ENCODE data around the gene ERGIC1.

The ERGIC1 gene

GRCh38 chr5:172915514-172915913, 81.5 kb downstream of the ERGIC1 start:
- in situ Hi-C loops (cut with MboI; ENCODE audit: low sequenced_read_pairs): no loop called here

DNA sequence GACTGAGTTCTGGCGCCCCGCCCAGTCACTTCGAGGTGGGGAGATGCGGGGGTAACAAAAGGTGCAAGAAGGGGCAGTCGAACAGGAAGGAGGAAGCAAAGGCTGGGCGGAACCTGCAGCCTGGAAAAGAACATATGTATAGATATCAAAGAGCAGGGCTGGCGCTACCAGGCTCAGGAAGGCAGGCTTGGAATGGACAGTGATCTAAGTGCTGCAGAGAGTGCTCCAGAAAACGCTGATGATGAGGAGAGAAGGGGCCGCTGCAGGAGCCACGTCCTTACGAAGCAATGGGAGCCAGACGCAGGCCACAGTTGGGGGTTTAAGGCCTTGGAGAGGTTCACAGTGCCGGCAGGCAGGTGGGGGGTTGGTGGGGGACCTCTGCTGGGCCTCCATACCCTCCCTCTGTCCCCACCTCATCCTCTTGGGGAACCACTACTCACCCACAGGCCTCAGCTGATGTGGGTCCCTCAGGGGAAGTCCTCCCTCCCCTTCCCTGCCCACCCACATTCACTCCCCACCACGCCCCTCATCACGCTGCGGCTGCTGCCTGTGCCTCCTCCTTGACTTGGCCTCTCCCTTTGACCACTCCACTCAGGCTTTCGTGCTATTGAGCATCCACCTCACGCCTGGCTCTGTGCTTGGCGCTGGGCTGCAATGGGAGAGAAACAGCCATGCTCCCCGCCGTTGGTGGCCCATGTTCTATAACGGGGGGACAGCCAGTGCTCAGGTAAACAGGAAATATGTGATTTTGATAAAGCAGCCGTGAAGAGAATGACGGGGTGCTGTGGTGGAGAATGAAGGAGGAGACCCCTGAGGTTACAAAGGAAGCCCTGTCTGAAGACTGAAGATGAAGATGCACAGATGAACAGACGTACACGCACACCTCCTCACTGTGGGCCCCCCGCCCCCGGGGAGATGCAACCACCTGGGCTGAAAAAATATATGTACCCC, 84.6 kb downstream of the ERGIC1 start:
- in situ Hi-C loops (cut with MboI; ENCODE audit: low sequenced_read_pairs): no loop called here

DNA sequence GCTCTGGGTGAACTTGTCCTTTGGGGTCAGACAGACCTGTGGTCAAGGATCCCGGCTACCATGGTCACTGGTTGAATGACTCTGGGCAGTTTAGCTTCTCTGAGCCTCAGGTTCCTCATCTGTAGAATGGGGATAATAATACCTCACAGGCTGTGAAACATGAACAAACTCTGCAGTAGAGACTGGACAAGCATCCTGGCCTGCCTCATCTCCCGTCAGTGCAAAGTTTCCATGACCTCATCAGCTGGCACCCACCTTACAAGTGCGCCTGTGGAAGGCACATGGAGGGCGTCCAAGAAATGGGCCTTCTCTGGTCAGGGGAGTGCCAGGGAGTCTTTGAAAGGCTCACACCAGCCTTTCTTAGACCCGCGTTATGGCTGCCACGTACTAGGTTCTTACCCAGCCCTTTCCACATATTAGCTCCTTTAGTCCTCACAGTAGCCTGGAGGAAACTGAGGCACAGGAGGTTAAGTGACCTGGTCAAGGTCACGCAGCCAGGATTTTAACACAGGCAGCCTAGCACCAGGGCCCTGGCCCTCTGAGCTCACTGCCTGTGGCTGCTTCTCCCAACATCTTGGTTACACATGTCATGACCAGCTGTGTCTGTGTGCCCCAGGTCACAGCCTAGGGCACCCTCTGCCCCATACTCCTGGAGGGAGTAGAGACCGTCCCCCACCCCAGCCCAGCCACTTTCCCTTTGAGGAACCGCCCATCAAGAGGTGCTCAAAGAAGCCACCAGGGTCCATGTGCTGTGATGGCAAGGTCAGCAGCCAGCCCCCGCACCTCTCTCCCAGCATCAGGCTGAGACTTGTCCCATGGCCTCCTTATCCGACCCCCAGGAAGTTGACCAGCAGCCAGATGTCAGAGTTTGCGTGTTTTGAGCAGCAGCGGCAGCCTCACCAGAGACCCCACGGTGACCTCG, 85.7 kb downstream of the ERGIC1 start:
- in situ Hi-C loops (cut with MboI; ENCODE audit: low sequenced_read_pairs): no loop called here

- in situ Hi-C loops (cut with MboI; ENCODE audit: low sequenced_read_pairs): no loop called here
Observed at GRCh38 chr5:172920447-172920849, 86.4 kb downstream of the ERGIC1 start.

- in situ Hi-C loops (cut with MboI; ENCODE audit: low sequenced_read_pairs): no loop called here
Observed at GRCh38 chr5:172920995-172921394, 86.9 kb downstream of the ERGIC1 start.

GRCh38 chr5:172921906-172922305, 87.9 kb downstream of the ERGIC1 start:
- in situ Hi-C loops (cut with MboI; ENCODE audit: low sequenced_read_pairs): no loop called here

DNA sequence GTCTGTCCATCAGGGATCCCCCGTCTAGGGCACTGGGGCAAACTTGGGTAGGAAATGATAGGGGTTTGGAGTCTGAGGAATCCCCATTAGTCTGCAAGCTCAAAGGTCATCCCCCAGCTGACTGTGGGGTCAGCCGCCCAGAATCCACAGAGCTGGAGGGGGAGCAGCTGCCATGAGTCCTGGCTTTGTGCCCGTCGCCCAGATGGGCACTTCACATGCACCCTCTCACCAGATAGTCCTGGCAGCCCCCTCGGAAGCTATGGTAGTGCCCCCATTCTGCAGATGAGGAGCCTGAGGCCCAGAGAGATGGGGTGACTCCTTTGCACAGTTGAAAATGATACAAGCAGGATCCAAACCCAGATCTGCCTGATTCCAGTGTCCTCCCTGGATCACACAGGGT, 89.5 kb downstream of the ERGIC1 start:
- in situ Hi-C loops (cut with MboI; ENCODE audit: low sequenced_read_pairs): no loop called here

- in situ Hi-C loops (cut with MboI; ENCODE audit: low sequenced_read_pairs): loop anchor here (5.0 kb wide), 1 partner anchor 208 kb away; no protein-coding TSS in a partner anchor
Observed at GRCh38 chr5:172925336-172925948, 91.4 kb downstream of the ERGIC1 start.

DNA sequence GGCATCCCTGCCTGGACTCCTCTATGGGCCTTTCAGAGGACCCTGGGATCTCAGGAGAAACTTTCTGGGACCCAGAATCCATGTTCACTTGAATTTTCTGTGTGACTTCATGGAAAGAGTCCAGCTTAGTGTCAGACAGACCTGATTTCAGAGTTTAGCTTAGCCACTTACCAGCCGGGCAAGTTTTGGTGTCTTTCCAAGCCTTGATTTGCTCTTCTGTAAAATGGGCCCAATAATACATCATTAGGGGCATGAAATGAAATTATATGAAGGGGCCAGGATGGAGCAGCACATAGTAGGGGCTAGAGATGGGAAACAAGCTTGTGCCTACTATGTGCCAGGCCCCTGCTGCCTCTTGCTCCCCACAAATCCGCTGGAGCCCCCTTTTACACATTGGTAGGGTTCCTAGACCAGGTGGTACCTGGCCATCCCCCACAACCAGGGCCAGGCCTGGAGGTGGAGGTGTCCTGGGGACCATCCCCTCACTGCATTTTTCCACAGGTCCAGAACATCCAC, 92.0 kb downstream of the ERGIC1 start:
- in situ Hi-C loops (cut with MboI; ENCODE audit: low sequenced_read_pairs): loop anchor here (5.0 kb wide), 1 partner anchor 209 kb away; no protein-coding TSS in a partner anchor

DNA sequence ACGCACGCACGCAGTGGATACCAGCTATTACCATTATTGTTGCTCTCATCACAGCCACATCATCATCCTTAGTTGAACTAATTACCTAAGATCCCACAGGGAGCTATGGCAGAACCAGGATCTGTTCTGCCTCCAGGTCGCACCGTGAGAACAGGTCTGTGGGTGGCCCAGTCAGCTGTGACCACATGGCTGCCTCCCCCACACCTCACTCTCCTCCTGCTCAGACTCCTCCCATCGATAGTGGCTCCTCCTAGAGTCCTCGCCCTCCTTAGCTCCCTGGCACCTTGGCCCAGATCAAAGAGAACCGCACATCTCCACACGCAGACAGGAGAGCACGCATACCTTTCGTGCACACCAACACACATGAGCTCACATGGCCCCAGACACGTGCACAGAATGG, 92.7 kb downstream of the ERGIC1 start:
- in situ Hi-C loops (cut with MboI; ENCODE audit: low sequenced_read_pairs): loop anchor here (5.0 kb wide), 1 partner anchor 209 kb away; no protein-coding TSS in a partner anchor

GRCh38 chr5:172929371-172929838, 95.4 kb downstream of the ERGIC1 start:
- in situ Hi-C loops (cut with MboI; ENCODE audit: low sequenced_read_pairs): loop anchor here (5.0 kb wide), 1 partner anchor 212 kb away; no protein-coding TSS in a partner anchor

DNA sequence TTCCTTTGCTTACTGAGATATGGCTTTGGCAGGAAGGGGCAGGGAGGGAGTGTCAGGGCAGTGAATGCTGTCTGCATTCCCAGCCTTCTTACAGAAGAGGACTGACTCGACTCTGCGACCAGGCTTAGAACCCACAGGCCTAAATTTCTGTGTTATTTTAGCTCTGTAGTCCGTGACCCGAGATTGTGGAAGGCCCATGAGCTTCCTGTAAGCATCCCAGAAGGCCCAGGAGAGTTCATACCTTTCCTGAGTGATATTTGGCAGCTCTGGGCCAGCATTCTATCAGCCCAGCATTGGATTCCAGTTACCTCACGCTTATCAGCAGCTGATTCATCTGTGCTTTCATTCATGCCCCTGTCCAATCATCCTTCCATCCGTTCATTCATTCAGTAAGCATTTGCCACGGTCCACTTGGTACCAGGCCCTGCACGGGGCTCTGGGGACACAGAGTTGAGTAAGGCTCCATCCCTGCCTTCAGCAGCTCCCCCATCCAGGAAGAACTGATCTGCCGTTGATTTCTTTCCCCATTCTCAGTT, 97.0 kb downstream of the ERGIC1 start:
- in situ Hi-C loops (cut with MboI; ENCODE audit: low sequenced_read_pairs): loop anchor here (10.0 kb wide), 1 partner anchor 446 kb away; no protein-coding TSS in a partner anchor

DNA sequence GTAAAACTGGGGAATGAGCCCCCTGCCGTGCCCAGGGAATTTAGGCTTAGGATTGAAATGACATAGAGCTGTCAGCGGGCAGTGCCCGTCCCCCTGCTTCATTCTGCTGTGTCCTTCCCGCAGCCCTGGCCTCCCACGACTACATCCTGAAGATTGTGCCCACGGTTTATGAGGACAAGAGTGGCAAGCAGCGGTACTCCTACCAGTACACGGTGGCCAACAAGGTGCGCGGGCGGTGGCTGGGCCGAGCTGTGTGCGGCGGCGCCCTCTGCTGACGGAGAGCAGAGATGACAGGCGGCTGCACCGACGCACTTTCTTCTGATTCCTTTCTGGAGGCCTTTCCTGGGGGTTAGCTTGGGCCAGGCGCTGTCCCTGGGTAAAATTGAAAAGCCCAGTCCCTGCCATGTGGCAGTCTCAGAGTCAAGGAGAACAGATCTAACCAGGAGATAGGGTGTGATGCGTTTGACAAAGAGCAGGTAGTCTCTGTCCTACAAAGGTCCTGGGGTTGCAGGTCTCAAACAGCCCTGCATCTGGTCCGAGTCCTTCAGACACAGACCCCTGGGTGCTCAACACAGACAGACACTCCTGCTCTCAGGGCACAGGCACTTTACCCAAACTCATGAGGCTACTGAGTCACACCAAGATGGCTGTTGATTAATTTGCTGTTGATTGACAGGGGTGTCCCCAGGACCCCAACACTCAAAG, 98.4 kb downstream of the ERGIC1 start:
- in situ Hi-C loops (cut with MboI; ENCODE audit: low sequenced_read_pairs): loop anchor here (10.0 kb wide), 1 partner anchor 448 kb away; no protein-coding TSS in a partner anchor

DNA sequence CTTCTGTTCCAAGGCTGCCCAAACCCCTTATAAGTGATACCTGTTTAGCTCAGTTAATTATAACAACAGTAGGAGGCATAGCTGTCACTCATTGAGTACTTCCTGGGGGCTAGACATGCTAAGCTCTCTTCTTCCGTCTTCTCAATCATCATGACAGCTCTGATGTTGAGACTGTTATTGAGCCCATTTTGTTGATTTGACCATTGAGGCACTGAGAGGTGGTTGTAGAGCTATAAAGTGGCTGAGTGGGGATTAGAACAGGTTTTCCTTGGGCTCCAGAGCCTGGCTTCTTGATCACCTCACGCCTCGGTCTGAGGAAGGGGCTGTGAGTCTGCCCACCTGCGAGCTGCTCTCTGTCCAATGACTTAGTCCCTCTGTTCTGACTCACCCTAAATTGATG, 99.2 kb downstream of the ERGIC1 start:
- in situ Hi-C loops (cut with MboI; ENCODE audit: low sequenced_read_pairs): loop anchor here (10.0 kb wide), 1 partner anchor 448 kb away; no protein-coding TSS in a partner anchor

DNA sequence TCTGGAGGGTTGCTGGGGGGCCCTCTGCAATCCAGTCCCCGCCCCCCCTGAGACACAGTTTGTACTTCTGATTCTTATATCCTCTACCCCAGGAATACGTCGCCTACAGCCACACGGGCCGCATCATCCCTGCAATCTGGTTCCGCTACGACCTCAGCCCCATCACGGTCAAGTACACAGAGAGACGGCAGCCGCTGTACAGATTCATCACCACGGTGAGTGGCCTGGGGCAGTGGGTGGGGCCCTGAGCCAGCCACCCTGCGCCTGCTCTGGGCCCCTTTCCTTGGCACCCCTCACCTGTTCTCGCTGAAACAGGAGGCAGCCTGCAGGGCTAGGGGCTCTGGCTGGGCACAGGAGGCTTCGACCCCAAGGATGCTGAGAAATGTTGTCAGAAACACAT, 101.0 kb downstream of the ERGIC1 start:
- in situ Hi-C loops (cut with MboI; ENCODE audit: low sequenced_read_pairs): loop anchor here (10.0 kb wide), 1 partner anchor 450 kb away; no protein-coding TSS in a partner anchor

GRCh38 chr5:172936401-172936800, 102.3 kb downstream of the ERGIC1 start:
- in situ Hi-C loops (cut with MboI; ENCODE audit: low sequenced_read_pairs): loop anchor here (10.0 kb wide), 1 partner anchor 452 kb away; no protein-coding TSS in a partner anchor

- in situ Hi-C loops (cut with MboI; ENCODE audit: low sequenced_read_pairs): loop anchor here (10.0 kb wide), 1 partner anchor 454 kb away; no protein-coding TSS in a partner anchor
Observed at GRCh38 chr5:172939071-172939470, 105.0 kb downstream of the ERGIC1 start.

GRCh38 chr5:172939611-172940267, 105.7 kb downstream of the ERGIC1 start:
- in situ Hi-C loops (cut with MboI; ENCODE audit: low sequenced_read_pairs): loop anchor here (10.0 kb wide), 1 partner anchor 455 kb away; no protein-coding TSS in a partner anchor
